Measurements from ENCODE around the gene KRTAP6-3. TPM values are rescaled to one million over a fixed set of nuclear protein-coding genes. Genes with fewer than 3 reads are reported as not detected.

KRTAP6-3 gene
- total and polyA plus RNA-seq, 2 donors from 2014 or later = not detected

DNA sequence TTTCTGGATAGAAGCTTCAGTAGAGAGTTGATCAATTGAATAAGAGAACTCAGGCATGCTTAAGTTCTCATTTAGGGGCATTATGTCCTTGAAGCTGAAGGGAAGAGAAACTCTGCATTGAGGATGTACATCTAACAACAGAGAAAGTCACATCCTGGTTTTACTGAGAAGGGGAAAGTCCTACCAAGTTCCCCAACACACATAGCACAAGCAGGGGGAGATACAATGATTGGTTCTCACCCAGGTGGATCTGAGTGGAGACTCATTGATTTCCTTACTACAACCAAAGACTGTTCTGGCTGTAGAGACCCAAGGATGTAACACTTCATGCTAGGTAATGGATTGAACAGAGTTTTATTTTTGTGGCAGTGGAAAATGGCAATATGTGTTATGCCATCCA is 23.0 kb downstream of the KRTAP6-3 start:
- DNase-seq (no peak), FAIRE-seq (no peak)
- TF ChIP-seq, protein P1, sequence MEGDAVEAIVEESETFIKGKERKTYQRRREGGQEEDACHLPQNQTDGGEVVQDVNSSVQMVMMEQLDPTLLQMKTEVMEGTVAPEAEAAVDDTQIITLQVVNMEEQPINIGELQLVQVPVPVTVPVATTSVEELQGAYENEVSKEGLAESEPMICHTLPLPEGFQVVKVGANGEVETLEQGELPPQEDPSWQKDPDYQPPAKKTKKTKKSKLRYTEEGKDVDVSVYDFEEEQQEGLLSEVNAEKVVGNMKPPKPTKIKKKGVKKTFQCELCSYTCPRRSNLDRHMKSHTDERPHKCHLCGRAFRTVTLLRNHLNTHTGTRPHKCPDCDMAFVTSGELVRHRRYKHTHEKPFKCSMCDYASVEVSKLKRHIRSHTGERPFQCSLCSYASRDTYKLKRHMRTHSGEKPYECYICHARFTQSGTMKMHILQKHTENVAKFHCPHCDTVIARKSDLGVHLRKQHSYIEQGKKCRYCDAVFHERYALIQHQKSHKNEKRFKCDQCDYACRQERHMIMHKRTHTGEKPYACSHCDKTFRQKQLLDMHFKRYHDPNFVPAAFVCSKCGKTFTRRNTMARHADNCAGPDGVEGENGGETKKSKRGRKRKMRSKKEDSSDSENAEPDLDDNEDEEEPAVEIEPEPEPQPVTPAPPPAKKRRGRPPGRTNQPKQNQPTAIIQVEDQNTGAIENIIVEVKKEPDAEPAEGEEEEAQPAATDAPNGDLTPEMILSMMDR (IDR thresholded peaks at IDR 0.05; ENCODE audit: borderline replicate concordance, extremely low read depth, insufficient read depth) = no peak
- intact Hi-C loops (cut with DNase I) = no loop called here
- no peaks in the 10 kb centered on the region for H3K36me3 ChIP-seq (ENCODE audit: control insufficient read depth in 2 of 3, insufficient read depth in 3 of 3, low read length in 3 of 3)
- H3K27me3 ChIP-seq (ENCODE audit: control insufficient read depth, insufficient read depth, low read length) = no peaks in the 10 kb centered on the region
- H3K4me1 ChIP-seq (ENCODE audit: control insufficient read depth in 2 of 3, insufficient read depth in 2 of 3, low read depth in 1 of 3, low read length in 3 of 3) = no peaks in the 10 kb centered on the region
- no peak overlapping the region for H3K9ac ChIP-seq (ENCODE audit: low read length in 3 of 3)
- no peak overlapping the region for H3K27ac ChIP-seq (ENCODE audit: low read depth in 2 of 2, low read length in 2 of 2)
- no peaks in the 10 kb centered on the region for H3K9me3 ChIP-seq (ENCODE audit: control insufficient read depth in 2 of 3, insufficient read depth in 1 of 3, low read length in 3 of 3)
- H3K4me3 ChIP-seq (ENCODE audit: low read length in 3 of 3) = no peak overlapping the region

DNA sequence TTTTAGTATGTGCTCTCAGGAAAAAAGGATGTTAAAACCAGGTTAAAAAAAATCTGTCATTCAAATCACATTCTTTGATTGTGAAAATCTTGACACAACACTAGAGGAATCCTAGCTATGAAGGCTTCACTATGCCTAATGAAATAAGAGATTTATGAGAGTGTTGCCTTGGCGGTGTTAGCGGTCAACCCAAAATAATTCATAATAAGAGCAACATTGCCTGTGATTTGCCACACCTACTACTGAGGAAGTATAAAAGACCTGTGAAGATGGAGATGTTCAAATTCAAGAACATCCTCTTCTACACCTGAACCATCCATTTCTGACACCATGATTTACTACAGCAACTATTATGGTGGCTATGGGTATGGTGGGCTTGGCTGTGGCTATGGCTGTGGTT is 23.9 kb downstream of the KRTAP6-3 start, which contains the start of gene KRTAP20-1:
Gene KRTAP20-1 (plus strand): TSS at position 301 of the 400 bp plus-strand sequence. CDS start 30 bp downstream, at position 331.
- FAIRE-seq = no peak
- intact Hi-C loops (cut with DNase I) = no loop called here

DNA sequence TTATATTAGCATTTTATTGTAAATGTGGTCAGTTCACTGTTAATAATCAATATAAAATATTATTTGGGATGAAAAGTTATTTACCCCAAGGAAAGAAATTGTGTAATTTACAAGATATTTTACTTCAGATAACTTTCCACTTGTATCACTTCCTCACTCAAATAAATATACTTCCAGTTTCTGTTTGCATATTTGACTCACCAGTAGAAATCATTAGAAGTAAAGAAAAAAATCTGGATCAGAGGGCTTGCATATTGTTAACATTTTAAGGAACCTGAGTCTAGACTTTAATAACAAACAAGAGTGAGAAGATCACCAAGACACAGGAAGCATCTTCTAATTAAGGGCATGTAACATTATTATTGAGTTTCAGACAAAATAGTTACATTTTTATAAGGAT is 27.8 kb downstream of the KRTAP6-3 start:
- Histone ChIP-seq H3K9me3 (ENCODE audit: control insufficient read depth in 2 of 3, insufficient read depth in 1 of 3, low read length in 3 of 3) (no peaks in the 10 kb centered on the region), H3K9ac (ENCODE audit: low read length in 3 of 3) (no peak overlapping the region), H3K36me3 (ENCODE audit: control insufficient read depth in 2 of 3, insufficient read depth in 3 of 3, low read length in 3 of 3) (no peaks in the 10 kb centered on the region), H3K27me3 (ENCODE audit: control insufficient read depth, insufficient read depth, low read length) (no peaks in the 10 kb centered on the region), H3K4me3 (ENCODE audit: low read length in 3 of 3) (no peak overlapping the region), H3K4me1 (ENCODE audit: control insufficient read depth in 2 of 3, insufficient read depth in 2 of 3, low read depth in 1 of 3, low read length in 3 of 3) (no peaks in the 10 kb centered on the region), H3K27ac (ENCODE audit: low read depth in 2 of 2, low read length in 2 of 2) (no peak overlapping the region)
- intact Hi-C loops (cut with DNase I) = no loop called here
- TF ChIP-seq, protein P1 (IDR thresholded peaks at IDR 0.05; ENCODE audit: borderline replicate concordance, extremely low read depth, insufficient read depth) = no peak
- DNase-seq = no peak
- no peak for FAIRE-seq

More for the DNA sequence above, 23.9 kb downstream of the KRTAP6-3 start, which contains the start of gene KRTAP20-1:
- no peak within 1 kb of the TSS for H3K27ac ChIP-seq (ENCODE audit: low read depth in 2 of 2, low read length in 2 of 2)
- no peaks in the 10 kb centered on the region for H3K36me3 ChIP-seq (ENCODE audit: control insufficient read depth in 2 of 3, insufficient read depth in 3 of 3, low read length in 3 of 3)
- H3K27me3 ChIP-seq (ENCODE audit: control insufficient read depth, insufficient read depth, low read length) = no peaks in the 10 kb centered on the region
- H3K9me3 ChIP-seq (ENCODE audit: control insufficient read depth in 2 of 3, insufficient read depth in 1 of 3, low read length in 3 of 3) = no peaks in the 10 kb centered on the region
- TF ChIP-seq, protein P1 (IDR thresholded peaks at IDR 0.05; ENCODE audit: borderline replicate concordance, extremely low read depth, insufficient read depth) = no peak
- no peak within 1 kb of the TSS for H3K4me3 ChIP-seq (ENCODE audit: low read length in 3 of 3)
- DNase-seq = no peak
- H3K4me1 ChIP-seq (ENCODE audit: control insufficient read depth in 2 of 3, insufficient read depth in 2 of 3, low read depth in 1 of 3, low read length in 3 of 3) = no peaks in the 10 kb centered on the region
- no peak within 1 kb of the TSS for H3K9ac ChIP-seq (ENCODE audit: low read length in 3 of 3)

DNA sequence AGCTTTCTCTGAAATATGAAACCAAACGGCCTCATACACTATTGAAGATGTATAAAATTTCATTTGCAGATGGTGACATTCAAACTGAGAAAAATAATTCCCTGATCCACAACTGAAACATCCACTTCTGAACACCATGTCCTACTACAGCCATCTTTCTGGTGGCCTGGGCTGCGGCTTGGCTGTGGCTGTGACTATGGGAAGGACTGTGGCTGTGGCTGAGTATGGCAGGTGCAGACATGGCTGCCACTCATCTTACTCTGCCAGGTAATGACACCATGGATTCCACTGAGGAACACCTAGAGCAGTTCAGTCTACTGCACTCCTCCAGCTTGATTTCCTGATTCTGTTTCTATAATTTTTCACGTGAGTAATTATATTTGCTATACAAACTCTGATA is 28.3 kb downstream of the KRTAP6-3 start, which contains the start of gene KRTAP20-4:
Gene KRTAP20-4 (plus strand): TSS at position 106 of the 400 bp plus-strand sequence.
- TF ChIP-seq, protein P1 (IDR thresholded peaks at IDR 0.05; ENCODE audit: borderline replicate concordance, extremely low read depth, insufficient read depth) = no peak
- intact Hi-C loops (cut with DNase I) = no loop called here
- DNase-seq (no peak), FAIRE-seq (no peak)
- H3K36me3 ChIP-seq (ENCODE audit: control insufficient read depth in 2 of 3, insufficient read depth in 3 of 3, low read length in 3 of 3) = no peaks in the 10 kb centered on the region
- no peaks in the 10 kb centered on the region for H3K9me3 ChIP-seq (ENCODE audit: control insufficient read depth in 2 of 3, insufficient read depth in 1 of 3, low read length in 3 of 3)
- H3K9ac ChIP-seq (ENCODE audit: low read length in 3 of 3) = no peak within 1 kb of the TSS
- H3K4me1 ChIP-seq (ENCODE audit: control insufficient read depth in 2 of 3, insufficient read depth in 2 of 3, low read depth in 1 of 3, low read length in 3 of 3) = no peaks in the 10 kb centered on the region
- H3K27ac ChIP-seq (ENCODE audit: low read depth in 2 of 2, low read length in 2 of 2) = no peak within 1 kb of the TSS
- no peak within 1 kb of the TSS for H3K4me3 ChIP-seq (ENCODE audit: low read length in 3 of 3)
- no peaks in the 10 kb centered on the region for H3K27me3 ChIP-seq (ENCODE audit: control insufficient read depth, insufficient read depth, low read length)
